CD4-positive, CD25-positive, alpha-beta regulatory T cell (primary cell): ENCODE data around the gene PDSS2. TPM values are rescaled to one million over a fixed set of nuclear protein-coding genes. Genes with fewer than 3 reads are reported as not detected.
"Not testable (repeated sequence)": the region's sequence is repeated elsewhere in the genome, so short reads cannot be mapped to it uniquely, and the experiment has no call there.

Experiments used
- ATAC-seq, 2 donors: fragments of 150-1000 bp; cut with Tn5 transposase; one replicate each; pipeline ENCODE4 v1.10.0; 2021; ENCODE audit warnings: low read depth in 2 of 2, moderate number of reproducible peaks in 2 of 2, moderate library complexity in 1 of 2
- DNase-seq, 3 donors: peaks; one replicate each; pipeline versions ENCODE4 v3.0.0 to v3.0.0-alpha.2; 2012 to 2022; ENCODE audit warnings: mixed read lengths in 1 of 3
- H3K27ac ChIP-seq: one replicate; pipeline ENCODE4 v1.7.0; 2013; ENCODE audit warnings: mild to moderate bottlenecking, low read length; ENCODE audit not compliant: insufficient read depth, poor library complexity, severe bottlenecking
- H3K27me3 ChIP-seq: one replicate; pipeline ENCODE4 v1.7.0; 2013; ENCODE audit warnings: low read length; ENCODE audit not compliant: control insufficient read depth, insufficient read depth
- H3K36me3 ChIP-seq: one replicate; pipeline ENCODE4 v1.7.0; 2013; ENCODE audit warnings: mild to moderate bottlenecking, low read length, moderate library complexity; ENCODE audit not compliant: control insufficient read depth, insufficient read depth
- H3K4me1 ChIP-seq: 2 replicates; pipeline ENCODE4 v1.7.0; 2013; ENCODE audit warnings: mild to moderate bottlenecking, low read length; ENCODE audit not compliant: insufficient read depth, control insufficient read depth, poor library complexity, severe bottlenecking
- H3K4me3 ChIP-seq: one replicate; pipeline ENCODE4 v1.7.0; 2013; ENCODE audit warnings: low read depth, mild to moderate bottlenecking, low read length, moderate library complexity
- H3K9me3 ChIP-seq, 2 experiments: 1 replicate in 1 of 2; 2 replicates in 1 of 2; pipeline ENCODE4 v1.7.0; 2013; ENCODE audit warnings: low read length in 2 of 2, mild to moderate bottlenecking in 1 of 2, moderate library complexity in 1 of 2; ENCODE audit not compliant: control insufficient read depth in 2 of 2
- H3K27ac Mint-ChIP-seq, 3 donors: one replicate each; pipeline ENCODE4 v1.8.0; 2020 to 2022; ENCODE audit warnings: mild to moderate bottlenecking in 3 of 3, mixed read lengths in 3 of 3, moderate library complexity in 2 of 3
- H3K27me3 Mint-ChIP-seq: one replicate; pipeline ENCODE4 v1.8.0; 2022; ENCODE audit warnings: mild to moderate bottlenecking, mixed read lengths
- H3K36me3 Mint-ChIP-seq: one replicate; pipeline ENCODE4 v1.8.0; 2020; ENCODE audit warnings: mixed read lengths
- H3K4me1 Mint-ChIP-seq, 4 donors: one replicate each; pipeline ENCODE4 v1.8.0; 2020 to 2022; ENCODE audit warnings: mixed read lengths in 4 of 4, mild to moderate bottlenecking in 1 of 4
- H3K4me3 Mint-ChIP-seq, 4 donors: one replicate each; pipeline ENCODE4 v1.8.0; 2020 to 2022; ENCODE audit warnings: mild to moderate bottlenecking in 4 of 4, mixed read lengths in 4 of 4, moderate library complexity in 3 of 4
- H3K9me3 Mint-ChIP-seq, 7 donors: one replicate each; pipeline ENCODE4 v1.8.0; 2020 to 2022; ENCODE audit warnings: mixed read lengths in 7 of 7, mild to moderate bottlenecking in 3 of 7, moderate library complexity in 2 of 7
- polyA plus RNA-seq, 4 donors: library from polyadenylated mRNA; unstranded; fragments of 300-500 nt; fragmentation: Illumina TruSeq; gene quantifications; one replicate each; pipeline ENCODE4 v1.2.3, GENCODE V29; 2021
- total RNA-seq: library from RNA; stranded (reverse); gene quantifications from one replicate; pipeline ENCODE4 v1.2.3, GENCODE V29; 2022

PDSS2 gene
- total and polyA plus RNA-seq, 5 donors from 2014 or later: 11.6 to 18.8 (median 15.1) TPM

DNA sequence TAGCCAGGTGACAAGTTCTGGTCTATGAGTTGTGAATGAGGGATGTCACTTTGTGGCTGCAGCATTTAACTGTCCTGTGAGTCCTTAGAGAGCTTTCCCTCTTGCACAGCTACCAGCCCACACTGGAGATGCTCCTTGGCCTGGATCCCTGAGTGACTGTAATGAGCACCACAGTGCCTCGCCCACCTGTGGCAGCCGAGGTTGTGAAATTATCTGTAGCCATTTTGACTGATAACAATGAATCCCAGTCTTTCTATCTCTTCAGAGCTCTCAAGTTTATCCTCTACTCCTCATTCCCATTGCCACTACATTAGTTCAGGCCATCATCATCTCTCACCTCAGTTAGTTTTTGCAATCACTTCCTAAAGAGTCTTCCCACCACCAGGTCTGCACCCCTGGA lies 302.7 kb downstream of the PDSS2 start:
- no peak overlapping the region for H3K4me3 ChIP-seq
- ATAC-seq (no peak), DNase-seq (no peak)
- H3K27me3 Mint-ChIP-seq: no peaks in the 10 kb centered on the region
- no peaks in the 10 kb centered on the region for H3K9me3 ChIP-seq
- H3K4me1 Mint-ChIP-seq: peaks cover 0 to 4% (median 0%) of the 10 kb centered on the region in 4 donors
- peaks cover 16% of the 10 kb centered on the region for H3K36me3 Mint-ChIP-seq
- H3K36me3 ChIP-seq: no peaks in the 10 kb centered on the region
- H3K4me3 Mint-ChIP-seq: no peak overlapping the region
- H3K27ac ChIP-seq: no peak overlapping the region
- H3K27ac Mint-ChIP-seq: no peak overlapping the region
- H3K27me3 ChIP-seq: no peaks in the 10 kb centered on the region
- no peaks in the 10 kb centered on the region for H3K4me1 ChIP-seq
- H3K9me3 Mint-ChIP-seq: peaks cover 0 to 1% (median 0%) of the 10 kb centered on the region in 7 donors

DNA sequence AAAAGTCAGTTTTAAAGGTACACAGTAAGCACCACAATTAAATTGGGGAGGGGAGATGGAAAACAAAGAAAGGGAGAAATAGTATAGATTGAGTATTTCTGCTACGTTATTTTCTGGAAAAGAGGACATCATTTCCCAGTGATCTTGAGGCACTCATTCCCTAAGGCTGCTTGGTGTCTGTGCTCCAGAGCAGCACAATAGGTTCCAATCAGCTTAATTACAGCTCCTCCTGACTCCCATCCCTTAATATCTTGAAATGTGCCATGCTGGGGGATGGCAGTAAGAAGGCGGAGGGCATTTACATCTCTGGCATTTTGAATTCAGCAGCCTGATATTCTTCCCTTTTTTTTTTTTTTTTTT lies 304.6 kb downstream of the PDSS2 start:
- peaks cover 0 to 4% (median 0%) of the 10 kb centered on the region in 4 donors for H3K4me1 Mint-ChIP-seq
- DNase-seq (no peak), ATAC-seq (no peak)
- H3K4me3 Mint-ChIP-seq: no peak overlapping the region
- no peaks in the 10 kb centered on the region for H3K27me3 Mint-ChIP-seq
- H3K9me3 Mint-ChIP-seq: no peaks in the 10 kb centered on the region
- H3K4me1 ChIP-seq: no peaks in the 10 kb centered on the region
- H3K27ac Mint-ChIP-seq: no peak overlapping the region
- no peaks in the 10 kb centered on the region for H3K27me3 ChIP-seq
- no peaks in the 10 kb centered on the region for H3K9me3 ChIP-seq
- peaks cover 24% of the 10 kb centered on the region for H3K36me3 Mint-ChIP-seq
- no peak overlapping the region for H3K27ac ChIP-seq
- no peaks in the 10 kb centered on the region for H3K36me3 ChIP-seq
- no peak overlapping the region for H3K4me3 ChIP-seq

DNA sequence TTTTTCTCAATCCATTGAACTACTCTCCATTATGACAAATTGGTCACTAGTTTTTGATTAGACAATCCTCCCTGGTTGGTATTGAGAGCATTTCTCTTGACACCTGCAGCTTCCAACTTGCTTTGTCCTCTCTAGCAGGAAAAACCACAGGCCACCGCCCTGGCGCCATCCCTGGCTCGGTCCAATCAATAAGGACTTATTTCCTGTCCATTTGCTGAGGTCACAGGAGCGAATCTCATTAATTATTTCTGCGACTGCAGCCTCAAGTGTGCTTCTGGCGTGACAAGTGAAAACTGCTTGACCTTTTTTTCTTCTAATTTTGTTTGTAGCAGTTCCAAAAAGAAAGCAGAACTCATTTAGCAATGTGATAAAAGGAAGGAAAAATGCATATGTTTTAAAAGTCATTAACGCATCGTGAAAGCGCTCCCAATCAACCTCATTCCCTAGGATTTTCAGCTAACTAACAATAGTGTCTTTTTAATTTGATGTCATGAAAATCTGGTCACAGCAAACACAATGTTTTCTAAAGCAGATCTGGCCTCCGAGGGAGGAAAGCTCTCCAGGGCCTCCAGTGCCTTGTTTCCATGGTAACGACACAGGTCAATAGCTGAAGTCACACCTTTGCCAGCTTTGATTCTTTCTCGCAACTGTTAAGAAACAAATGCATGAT lies 305.1 kb downstream of the PDSS2 start:
- Mint-ChIP-seq H3K27ac (no peak overlapping the region), H3K27me3 (no peaks in the 10 kb centered on the region), H3K36me3 (peaks cover 24% of the 10 kb centered on the region), H3K9me3 (no peaks in the 10 kb centered on the region), H3K4me3 (no peak overlapping the region), H3K4me1 (peaks cover 0 to 4% (median 0%) of the 10 kb centered on the region in 4 donors)
- Histone ChIP-seq H3K4me1 (no peaks in the 10 kb centered on the region), H3K9me3 (no peaks in the 10 kb centered on the region), H3K4me3 (no peak overlapping the region), H3K27ac (no peak overlapping the region), H3K36me3 (no peaks in the 10 kb centered on the region), H3K27me3 (no peaks in the 10 kb centered on the region)
- DNase-seq: no peak
- no peak for ATAC-seq

DNA sequence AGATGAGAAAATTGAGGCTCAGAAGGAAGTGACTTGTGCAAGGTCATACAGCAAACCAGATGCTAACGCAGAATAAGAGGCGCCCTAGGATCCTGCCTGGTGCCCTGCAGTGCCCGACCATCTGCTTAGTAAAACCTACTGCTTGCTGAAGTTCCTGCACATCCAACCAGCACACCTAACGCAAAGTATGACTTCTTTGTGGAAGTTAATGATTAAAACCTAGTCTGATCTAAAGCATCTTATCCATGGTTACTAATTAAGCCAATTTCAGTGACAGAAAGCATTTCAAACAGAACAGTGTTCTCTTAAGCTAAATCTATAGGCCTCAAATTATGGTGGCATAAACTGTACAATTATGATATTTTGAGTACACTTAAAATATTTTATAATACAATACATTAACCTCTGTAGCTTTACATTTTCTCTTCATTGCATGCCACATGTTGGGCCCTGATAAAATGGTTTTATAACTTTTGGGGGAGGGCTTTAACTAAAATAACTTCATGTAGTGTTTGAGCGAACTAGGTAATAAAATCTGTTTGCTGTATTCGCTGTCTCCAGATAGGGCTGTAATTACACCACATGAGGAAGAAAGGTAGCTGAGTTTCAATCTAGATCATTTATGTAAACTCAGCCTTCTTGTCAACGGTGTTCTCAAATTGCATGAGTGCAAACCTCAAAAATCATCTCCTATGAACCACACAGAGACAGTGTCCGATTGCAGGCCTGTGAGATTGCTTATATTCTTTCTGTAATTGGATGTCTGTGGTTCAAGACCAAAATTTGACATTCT lies 306.5 kb downstream of the PDSS2 start:
- no peaks in the 10 kb centered on the region for H3K27me3 ChIP-seq
- no peak overlapping the region for H3K27ac ChIP-seq
- no peak overlapping the region for H3K4me3 Mint-ChIP-seq
- no peaks in the 10 kb centered on the region for H3K36me3 ChIP-seq
- H3K27ac Mint-ChIP-seq: no peak overlapping the region
- peaks cover 0 to 4% (median 0%) of the 10 kb centered on the region in 4 donors for H3K4me1 Mint-ChIP-seq
- H3K9me3 Mint-ChIP-seq: no peaks in the 10 kb centered on the region
- no peaks in the 10 kb centered on the region for H3K4me1 ChIP-seq
- H3K9me3 ChIP-seq: no peaks in the 10 kb centered on the region
- ATAC-seq: no peak
- no peak for DNase-seq
- H3K27me3 Mint-ChIP-seq: no peaks in the 10 kb centered on the region
- no peak overlapping the region for H3K4me3 ChIP-seq
- H3K36me3 Mint-ChIP-seq: peaks cover 24% of the 10 kb centered on the region

DNA sequence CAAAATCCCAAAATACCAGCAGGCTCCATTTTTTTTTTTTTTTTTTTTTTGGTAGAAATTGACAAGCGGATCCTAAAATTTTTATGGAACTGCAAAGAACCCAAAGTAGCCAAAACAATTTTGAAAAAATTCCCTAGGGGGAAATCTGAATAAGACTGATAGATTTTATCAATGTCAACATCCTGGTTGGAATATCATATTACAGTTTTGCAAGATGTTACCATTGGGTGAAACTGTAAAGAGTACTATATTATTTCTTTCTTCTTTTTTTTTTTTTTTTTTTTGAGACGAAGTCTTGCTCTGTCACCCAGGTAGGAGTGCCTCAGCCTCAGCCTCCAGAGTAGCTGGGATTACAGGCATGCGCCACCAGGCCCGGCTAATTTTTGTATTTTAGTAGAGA lies 314.7 kb downstream of the PDSS2 start:
- no peaks in the 10 kb centered on the region for H3K4me1 ChIP-seq
- no peaks in the 10 kb centered on the region for H3K36me3 ChIP-seq
- H3K27me3 ChIP-seq: no peaks in the 10 kb centered on the region
- H3K27me3 Mint-ChIP-seq: no peaks in the 10 kb centered on the region
- H3K36me3 Mint-ChIP-seq: no peaks in the 10 kb centered on the region
- ATAC-seq: no peak
- H3K27ac ChIP-seq: no peak overlapping the region
- DNase-seq: no peak
- no peaks in the 10 kb centered on the region for H3K9me3 Mint-ChIP-seq
- H3K4me3 Mint-ChIP-seq: no peak overlapping the region
- H3K27ac Mint-ChIP-seq: no peak overlapping the region
- no peaks in the 10 kb centered on the region for H3K9me3 ChIP-seq
- H3K4me1 Mint-ChIP-seq: no peaks in the 10 kb centered on the region
- no peak overlapping the region for H3K4me3 ChIP-seq

DNA sequence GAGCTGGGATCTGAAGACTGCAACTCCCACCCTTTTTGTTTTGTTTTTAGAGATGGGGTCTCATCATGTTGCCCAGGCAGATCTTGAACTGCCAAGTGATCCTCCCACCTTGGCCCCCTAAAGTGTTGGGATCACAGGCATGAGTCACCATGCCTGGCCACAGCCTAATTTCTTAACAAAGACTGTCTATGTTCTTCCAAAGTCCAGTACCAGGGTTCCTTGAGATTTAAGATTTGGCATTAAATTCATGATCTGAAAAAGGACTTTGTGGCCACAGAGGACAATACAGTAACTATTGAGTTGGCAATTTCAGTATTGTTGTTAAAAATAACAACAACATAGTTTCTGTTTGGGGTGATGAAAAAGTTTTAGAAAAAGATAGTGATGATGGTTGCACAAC lies 315.4 kb downstream of the PDSS2 start:
- no peak overlapping the region for H3K27ac ChIP-seq
- Mint-ChIP-seq H3K27ac (no peak overlapping the region), H3K9me3 (no peaks in the 10 kb centered on the region), H3K36me3 (no peaks in the 10 kb centered on the region), H3K4me3 (no peak overlapping the region), H3K4me1 (no peaks in the 10 kb centered on the region), H3K27me3 (no peaks in the 10 kb centered on the region)
- no peak overlapping the region for H3K4me3 ChIP-seq
- no peak for DNase-seq
- no peaks in the 10 kb centered on the region for H3K36me3 ChIP-seq
- no peak for ATAC-seq
- H3K9me3 ChIP-seq: no peaks in the 10 kb centered on the region
- H3K27me3 ChIP-seq: no peaks in the 10 kb centered on the region
- no peaks in the 10 kb centered on the region for H3K4me1 ChIP-seq

DNA sequence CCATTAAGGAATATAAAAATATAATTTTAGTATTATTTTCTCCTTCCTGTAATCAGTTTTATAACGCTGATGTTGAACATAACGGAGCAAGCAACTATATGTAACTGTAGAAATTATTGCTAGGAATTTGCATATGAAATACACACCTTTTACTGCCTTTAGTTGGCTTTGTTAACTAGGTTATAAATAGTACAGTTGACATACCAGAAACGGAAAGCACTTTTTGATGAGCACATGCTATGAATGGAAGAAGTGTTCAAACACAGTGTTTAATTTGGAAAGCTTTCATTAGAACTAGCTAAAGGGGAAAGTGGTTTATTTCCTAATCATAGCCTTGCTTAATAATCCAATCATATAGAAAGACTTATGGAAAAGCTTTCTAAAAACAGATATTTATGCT lies 318.8 kb downstream of the PDSS2 start:
- Mint-ChIP-seq H3K4me1 (no peaks in the 10 kb centered on the region), H3K4me3 (no peak overlapping the region), H3K27me3 (no peaks in the 10 kb centered on the region), H3K36me3 (no peaks in the 10 kb centered on the region), H3K9me3 (no peaks in the 10 kb centered on the region), H3K27ac (no peak overlapping the region)
- no peak overlapping the region for H3K4me3 ChIP-seq
- H3K27ac ChIP-seq: no peak overlapping the region
- H3K27me3 ChIP-seq: no peaks in the 10 kb centered on the region
- no peak for ATAC-seq
- no peaks in the 10 kb centered on the region for H3K4me1 ChIP-seq
- no peak for DNase-seq
- H3K9me3 ChIP-seq: no peaks in the 10 kb centered on the region
- H3K36me3 ChIP-seq: no peaks in the 10 kb centered on the region

DNA sequence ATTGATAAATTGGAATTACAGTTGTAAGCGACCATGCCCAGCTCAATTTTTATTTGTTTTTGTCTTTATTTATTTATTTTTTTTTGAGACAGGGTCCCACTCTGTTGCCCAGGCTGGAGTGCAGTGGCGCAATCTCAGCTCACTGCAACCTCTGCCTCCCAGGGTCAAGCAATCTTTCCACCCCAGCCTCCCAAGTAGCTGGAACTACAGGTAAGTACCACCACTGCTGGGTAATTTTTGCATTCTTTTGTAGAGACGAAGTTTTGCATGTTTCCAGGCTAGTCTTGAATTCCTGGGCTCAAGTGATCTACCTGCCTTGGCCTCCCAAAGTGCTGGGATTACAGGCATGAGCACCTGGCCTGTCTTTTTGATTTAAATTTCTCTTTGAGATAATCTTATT lies 323.0 kb downstream of the PDSS2 start:
- not testable (repeated sequence) for ATAC-seq, H3K4me3 ChIP-seq, H3K27ac Mint-ChIP-seq, H3K36me3 ChIP-seq, H3K27me3 ChIP-seq, H3K36me3 Mint-ChIP-seq, H3K27ac ChIP-seq, H3K4me3 Mint-ChIP-seq, H3K27me3 Mint-ChIP-seq, H3K4me1 Mint-ChIP-seq, H3K4me1 ChIP-seq, H3K9me3 ChIP-seq, DNase-seq, H3K9me3 Mint-ChIP-seq
